ENCODE measurements around the gene GAS7. TPM values are rescaled to one million over a fixed set of nuclear protein-coding genes. Genes with fewer than 3 reads are reported as not detected.

GAS7 gene
- total RNA-seq, 3 donors from 2014 or later (not counting 1 experiment from before 2014, with no cell fraction given) = 70.7 to 89.1 (median 84.8) TPM

GRCh38 chr17:10061111-10061845, 137.1 kb downstream of the GAS7 start:
- Histone ChIP-seq H3K27ac (ENCODE audit: low read length) (no peak overlapping the region), H3K4me1 (ENCODE audit: control insufficient read depth, insufficient read depth, low read length) (peaks cover 66% of the 10 kb centered on the region), H3K27me3 (ENCODE audit: control insufficient read depth, insufficient read depth, low read length) (no peaks in the 10 kb centered on the region), H3K4me3 (ENCODE audit: low read length) (no peak overlapping the region), H3K9me3 (ENCODE audit: control insufficient read depth, insufficient read depth, low read length) (peaks cover 3% of the 10 kb centered on the region), H3K36me3 (ENCODE audit: control insufficient read depth, insufficient read depth, low read length) (no peaks in the 10 kb centered on the region)
- 92% methylated on average over 13 of the region's 13 CpGs for WGBS (ENCODE audit: insufficient coverage)
- H3K4me1 Mint-ChIP-seq = peaks cover 57 to 68% of the 10 kb centered on the region in 2 donors
- TF ChIP-seq, protein P1, sequence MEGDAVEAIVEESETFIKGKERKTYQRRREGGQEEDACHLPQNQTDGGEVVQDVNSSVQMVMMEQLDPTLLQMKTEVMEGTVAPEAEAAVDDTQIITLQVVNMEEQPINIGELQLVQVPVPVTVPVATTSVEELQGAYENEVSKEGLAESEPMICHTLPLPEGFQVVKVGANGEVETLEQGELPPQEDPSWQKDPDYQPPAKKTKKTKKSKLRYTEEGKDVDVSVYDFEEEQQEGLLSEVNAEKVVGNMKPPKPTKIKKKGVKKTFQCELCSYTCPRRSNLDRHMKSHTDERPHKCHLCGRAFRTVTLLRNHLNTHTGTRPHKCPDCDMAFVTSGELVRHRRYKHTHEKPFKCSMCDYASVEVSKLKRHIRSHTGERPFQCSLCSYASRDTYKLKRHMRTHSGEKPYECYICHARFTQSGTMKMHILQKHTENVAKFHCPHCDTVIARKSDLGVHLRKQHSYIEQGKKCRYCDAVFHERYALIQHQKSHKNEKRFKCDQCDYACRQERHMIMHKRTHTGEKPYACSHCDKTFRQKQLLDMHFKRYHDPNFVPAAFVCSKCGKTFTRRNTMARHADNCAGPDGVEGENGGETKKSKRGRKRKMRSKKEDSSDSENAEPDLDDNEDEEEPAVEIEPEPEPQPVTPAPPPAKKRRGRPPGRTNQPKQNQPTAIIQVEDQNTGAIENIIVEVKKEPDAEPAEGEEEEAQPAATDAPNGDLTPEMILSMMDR (IDR thresholded peaks at IDR 0.05) = no peak
- H3K27ac Mint-ChIP-seq = peak overlapping the region; percentile 50 to 88
- DNase-seq (no peak), ATAC-seq (no peak)
- peaks cover 7% of the 10 kb centered on the region for H3K36me3 Mint-ChIP-seq
- H3K27me3 Mint-ChIP-seq (ENCODE audit: low read depth in 2 of 2) = no peaks in the 10 kb centered on the region
- no peak overlapping the region for H3K4me3 Mint-ChIP-seq
- H3K9me3 Mint-ChIP-seq = peaks cover 2 to 3% of the 10 kb centered on the region in 2 donors
- intact Hi-C loops (cut with micrococcal nuclease) = no loop called here

GRCh38 chr17:10060526-10060925, 137.9 kb downstream of the GAS7 start:
- peak overlapping the region; percentile 66 for H3K27ac ChIP-seq (ENCODE audit: low read length)
- no peaks in the 10 kb centered on the region for H3K27me3 ChIP-seq (ENCODE audit: control insufficient read depth, insufficient read depth, low read length)
- ATAC-seq = no peak

DNA sequence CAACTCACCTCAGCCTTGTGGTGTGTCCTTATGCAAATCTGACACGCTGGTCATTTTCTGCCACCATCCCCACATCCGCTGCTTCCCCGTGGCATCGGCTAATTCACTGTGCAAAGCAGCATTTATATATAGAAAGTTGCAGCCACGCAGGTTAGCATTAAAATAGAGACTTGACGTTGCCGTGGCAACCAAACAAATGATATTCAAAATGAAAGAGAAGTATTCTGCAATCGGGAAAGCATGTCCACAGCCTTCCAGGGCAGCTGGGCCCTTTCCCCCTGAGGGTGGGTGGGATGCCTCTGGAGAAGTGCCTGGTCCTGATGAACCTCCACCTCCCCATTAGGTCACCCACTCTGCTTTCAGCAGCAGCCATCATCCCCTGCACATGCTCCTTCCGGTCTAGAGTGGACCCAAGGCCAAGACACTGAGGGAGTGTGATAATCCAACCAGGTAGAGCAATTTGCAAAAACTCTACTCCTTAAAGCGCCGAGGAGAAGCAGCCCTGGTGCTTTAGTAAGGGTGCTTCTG, 138.7 kb downstream of the GAS7 start:
- H3K27ac ChIP-seq (ENCODE audit: low read length) = peak overlapping the region; percentile 66

More at GRCh38 chr17:10060526-10060925, 137.9 kb downstream of the GAS7 start:
- Mint-ChIP-seq H3K27me3 (ENCODE audit: low read depth in 2 of 2) (no peaks in the 10 kb centered on the region), H3K27ac (peak overlapping the region; percentile 50 to 88), H3K4me1 (peaks cover 58 to 68% of the 10 kb centered on the region in 2 donors), H3K36me3 (peaks cover 5% of the 10 kb centered on the region), H3K4me3 (no peak overlapping the region), H3K9me3 (peaks cover 2% of the 10 kb centered on the region in 2 donors)
- no peak for DNase-seq
- Histone ChIP-seq H3K9me3 (ENCODE audit: control insufficient read depth, insufficient read depth, low read length) (peaks cover 3% of the 10 kb centered on the region), H3K4me3 (ENCODE audit: low read length) (no peak overlapping the region), H3K4me1 (ENCODE audit: control insufficient read depth, insufficient read depth, low read length) (peaks cover 66% of the 10 kb centered on the region), H3K36me3 (ENCODE audit: control insufficient read depth, insufficient read depth, low read length) (no peaks in the 10 kb centered on the region)
- intact Hi-C loops (cut with micrococcal nuclease) = no loop called here
- TF ChIP-seq, protein P1 (IDR thresholded peaks at IDR 0.05) = no peak
- WGBS (ENCODE audit: insufficient coverage) = 94% methylated on average over 8 of the region's 8 CpGs

More for the DNA sequence above, 138.7 kb downstream of the GAS7 start:
- H3K36me3 Mint-ChIP-seq = no peaks in the 10 kb centered on the region
- H3K4me3 Mint-ChIP-seq = no peak overlapping the region
- TF ChIP-seq, protein P1 (IDR thresholded peaks at IDR 0.05) = no peak
- H3K4me3 ChIP-seq (ENCODE audit: low read length) = no peak overlapping the region
- H3K4me1 Mint-ChIP-seq = peaks cover 55 to 68% of the 10 kb centered on the region in 2 donors
- ATAC-seq (peak; percentile 15 to 58 (median 51)), DNase-seq (peak; percentile 33 to 61)
- intact Hi-C loops (cut with micrococcal nuclease) = loop anchor here (1.0 kb wide), 1 partner anchor 55 kb away; no protein-coding TSS in a partner anchor
- H3K27ac Mint-ChIP-seq = peak overlapping the region; percentile 59 to 88
- no peaks in the 10 kb centered on the region for H3K27me3 ChIP-seq (ENCODE audit: control insufficient read depth, insufficient read depth, low read length)
- no peaks in the 10 kb centered on the region for H3K9me3 Mint-ChIP-seq
- H3K4me1 ChIP-seq (ENCODE audit: control insufficient read depth, insufficient read depth, low read length) = peaks cover 66% of the 10 kb centered on the region
- H3K9me3 ChIP-seq (ENCODE audit: control insufficient read depth, insufficient read depth, low read length) = no peaks in the 10 kb centered on the region
- 64% methylated on average over 11 of the region's 11 CpGs for WGBS (ENCODE audit: insufficient coverage)
- no peaks in the 10 kb centered on the region for H3K27me3 Mint-ChIP-seq (ENCODE audit: low read depth in 2 of 2)
- no peaks in the 10 kb centered on the region for H3K36me3 ChIP-seq (ENCODE audit: control insufficient read depth, insufficient read depth, low read length)

Data from natural killer cell (primary cell).